ENCODE measurements around the gene FREM2. TPM values are rescaled to one million over a fixed set of nuclear protein-coding genes. Genes with fewer than 3 reads are reported as not detected.

FREM2 gene
- total RNA-seq, 1 donor from 2014 or later: 0.39 TPM

- no peak overlapping the region for H3K4me3 Mint-ChIP-seq (ENCODE audit: low read depth)
- no peaks in the 10 kb centered on the region for H3K9me3 Mint-ChIP-seq
- no peaks in the 10 kb centered on the region for H3K4me1 Mint-ChIP-seq (ENCODE audit: low read depth)
- no peaks in the 10 kb centered on the region for H3K36me3 Mint-ChIP-seq (ENCODE audit: low read depth)
- no peak overlapping the region for H3K27ac Mint-ChIP-seq
- intact Hi-C loops (cut with micrococcal nuclease): no loop called here
- no peak for DNase-seq (ENCODE audit: low spot score)
- H3K27me3 Mint-ChIP-seq (ENCODE audit: low read depth): no peaks in the 10 kb centered on the region
Measured at GRCh38 chr13:38752686-38753085, 65.8 kb downstream of the FREM2 start.

GRCh38 chr13:38753878-38754277 lies 67.0 kb downstream of the FREM2 start:
- Mint-ChIP-seq H3K27me3 (ENCODE audit: low read depth) (no peaks in the 10 kb centered on the region), H3K27ac (no peak overlapping the region), H3K4me3 (ENCODE audit: low read depth) (no peak overlapping the region), H3K36me3 (ENCODE audit: low read depth) (no peaks in the 10 kb centered on the region), H3K9me3 (no peaks in the 10 kb centered on the region), H3K4me1 (ENCODE audit: low read depth) (no peaks in the 10 kb centered on the region)
- no peak for DNase-seq (ENCODE audit: low spot score)
- intact Hi-C loops (cut with micrococcal nuclease): no loop called here

GRCh38 chr13:38755793-38756192 lies 68.9 kb downstream of the FREM2 start:
- H3K27ac Mint-ChIP-seq: no peak overlapping the region
- intact Hi-C loops (cut with micrococcal nuclease): no loop called here
- DNase-seq (ENCODE audit: low spot score): no peak
- no peak overlapping the region for H3K4me3 Mint-ChIP-seq (ENCODE audit: low read depth)
- no peaks in the 10 kb centered on the region for H3K27me3 Mint-ChIP-seq (ENCODE audit: low read depth)
- H3K9me3 Mint-ChIP-seq: no peaks in the 10 kb centered on the region
- no peaks in the 10 kb centered on the region for H3K36me3 Mint-ChIP-seq (ENCODE audit: low read depth)
- no peaks in the 10 kb centered on the region for H3K4me1 Mint-ChIP-seq (ENCODE audit: low read depth)

- intact Hi-C loops (cut with micrococcal nuclease): no loop called here
- no peaks in the 10 kb centered on the region for H3K4me1 Mint-ChIP-seq (ENCODE audit: low read depth)
- no peaks in the 10 kb centered on the region for H3K36me3 Mint-ChIP-seq (ENCODE audit: low read depth)
- H3K27me3 Mint-ChIP-seq (ENCODE audit: low read depth): no peaks in the 10 kb centered on the region
- DNase-seq (ENCODE audit: low spot score): no peak
- no peak overlapping the region for H3K4me3 Mint-ChIP-seq (ENCODE audit: low read depth)
- H3K9me3 Mint-ChIP-seq: no peaks in the 10 kb centered on the region
- no peak overlapping the region for H3K27ac Mint-ChIP-seq
Measured at GRCh38 chr13:38758277-38758676, 71.4 kb downstream of the FREM2 start.

- Mint-ChIP-seq H3K9me3 (no peaks in the 10 kb centered on the region), H3K36me3 (ENCODE audit: low read depth) (no peaks in the 10 kb centered on the region), H3K4me1 (ENCODE audit: low read depth) (no peaks in the 10 kb centered on the region), H3K27ac (no peak overlapping the region), H3K27me3 (ENCODE audit: low read depth) (no peaks in the 10 kb centered on the region), H3K4me3 (ENCODE audit: low read depth) (no peak overlapping the region)
- intact Hi-C loops (cut with micrococcal nuclease): no loop called here
- DNase-seq (ENCODE audit: low spot score): no peak
Measured at GRCh38 chr13:38759390-38759789, 72.5 kb downstream of the FREM2 start.

GRCh38 chr13:38763446-38764381 lies 76.8 kb downstream of the FREM2 start:
- Mint-ChIP-seq H3K9me3 (no peaks in the 10 kb centered on the region), H3K4me1 (ENCODE audit: low read depth) (no peaks in the 10 kb centered on the region), H3K36me3 (ENCODE audit: low read depth) (no peaks in the 10 kb centered on the region), H3K27ac (no peak overlapping the region), H3K4me3 (ENCODE audit: low read depth) (no peak overlapping the region), H3K27me3 (ENCODE audit: low read depth) (no peaks in the 10 kb centered on the region)
- DNase-seq (ENCODE audit: low spot score): no peak
- intact Hi-C loops (cut with micrococcal nuclease): no loop called here

- no peaks in the 10 kb centered on the region for H3K27me3 Mint-ChIP-seq (ENCODE audit: low read depth)
- no peak for DNase-seq (ENCODE audit: low spot score)
- intact Hi-C loops (cut with micrococcal nuclease): no loop called here
- H3K4me1 Mint-ChIP-seq (ENCODE audit: low read depth): no peaks in the 10 kb centered on the region
- no peaks in the 10 kb centered on the region for H3K36me3 Mint-ChIP-seq (ENCODE audit: low read depth)
- H3K4me3 Mint-ChIP-seq (ENCODE audit: low read depth): no peak overlapping the region
- no peaks in the 10 kb centered on the region for H3K9me3 Mint-ChIP-seq
- H3K27ac Mint-ChIP-seq: no peak overlapping the region
Measured at GRCh38 chr13:38766799-38767198, 79.9 kb downstream of the FREM2 start.

- Mint-ChIP-seq H3K9me3 (no peaks in the 10 kb centered on the region), H3K27me3 (ENCODE audit: low read depth) (no peaks in the 10 kb centered on the region), H3K4me3 (ENCODE audit: low read depth) (no peak overlapping the region), H3K36me3 (ENCODE audit: low read depth) (no peaks in the 10 kb centered on the region), H3K4me1 (ENCODE audit: low read depth) (no peaks in the 10 kb centered on the region), H3K27ac (no peak overlapping the region)
- DNase-seq (ENCODE audit: low spot score): no peak
- intact Hi-C loops (cut with micrococcal nuclease): no loop called here
Measured at GRCh38 chr13:38767506-38768265, 80.8 kb downstream of the FREM2 start.

GRCh38 chr13:38769526-38769925 lies 82.6 kb downstream of the FREM2 start:
- Mint-ChIP-seq H3K27ac (no peak overlapping the region), H3K4me3 (ENCODE audit: low read depth) (no peak overlapping the region), H3K4me1 (ENCODE audit: low read depth) (no peaks in the 10 kb centered on the region), H3K27me3 (ENCODE audit: low read depth) (no peaks in the 10 kb centered on the region), H3K36me3 (ENCODE audit: low read depth) (no peaks in the 10 kb centered on the region), H3K9me3 (no peaks in the 10 kb centered on the region)
- intact Hi-C loops (cut with micrococcal nuclease): no loop called here
- DNase-seq (ENCODE audit: low spot score): no peak

- intact Hi-C loops (cut with micrococcal nuclease): no loop called here
- Mint-ChIP-seq H3K9me3 (no peaks in the 10 kb centered on the region), H3K36me3 (ENCODE audit: low read depth) (no peaks in the 10 kb centered on the region), H3K27me3 (ENCODE audit: low read depth) (no peaks in the 10 kb centered on the region), H3K27ac (no peak overlapping the region), H3K4me3 (ENCODE audit: low read depth) (no peak overlapping the region), H3K4me1 (ENCODE audit: low read depth) (no peaks in the 10 kb centered on the region)
- no peak for DNase-seq (ENCODE audit: low spot score)
Measured at GRCh38 chr13:38775085-38775484, 88.2 kb downstream of the FREM2 start.

- no peak for DNase-seq (ENCODE audit: low spot score)
- H3K36me3 Mint-ChIP-seq (ENCODE audit: low read depth): no peaks in the 10 kb centered on the region
- intact Hi-C loops (cut with micrococcal nuclease): no loop called here
- H3K4me3 Mint-ChIP-seq (ENCODE audit: low read depth): no peak overlapping the region
- H3K27ac Mint-ChIP-seq: no peak overlapping the region
- H3K9me3 Mint-ChIP-seq: no peaks in the 10 kb centered on the region
- H3K4me1 Mint-ChIP-seq (ENCODE audit: low read depth): no peaks in the 10 kb centered on the region
- H3K27me3 Mint-ChIP-seq (ENCODE audit: low read depth): no peaks in the 10 kb centered on the region
Measured at GRCh38 chr13:38777347-38778119, 90.7 kb downstream of the FREM2 start.

- Mint-ChIP-seq H3K27me3 (ENCODE audit: low read depth) (peaks cover 1% of the 10 kb centered on the region), H3K36me3 (ENCODE audit: low read depth) (no peaks in the 10 kb centered on the region), H3K4me3 (ENCODE audit: low read depth) (no peak overlapping the region), H3K27ac (no peak overlapping the region), H3K9me3 (no peaks in the 10 kb centered on the region), H3K4me1 (ENCODE audit: low read depth) (no peaks in the 10 kb centered on the region)
- intact Hi-C loops (cut with micrococcal nuclease): no loop called here
- no peak for DNase-seq (ENCODE audit: low spot score)
Measured at GRCh38 chr13:38781539-38781938, 94.7 kb downstream of the FREM2 start.
